RWPE2 (cell line): ENCODE results near the gene KLHL6.
A peak's percentile ranks its signal among the peaks of the same experiment; 100 is the strongest.

ENCODE experiments used
- ATAC-seq: fragments of 200-7000 bp; cut with Tn5 transposase; 3 replicates; pipeline ENCODE4 v1.9.1; 2021; ENCODE audit warnings: low read depth
- DNase-seq: peaks from one replicate; pipeline ENCODE4 v3.0.0-alpha.2; 2020; ENCODE audit warnings: low spot score
- H3K27ac ChIP-seq: fragments of 450-650 bp; 2 replicates; pipeline ENCODE4 v1.5.1; 2017; ENCODE audit warnings: mild to moderate bottlenecking; ENCODE audit not compliant: poor library complexity, severe bottlenecking
- H3K27me3 ChIP-seq: fragments of 250-450 bp; sonication (Bioruptor Pico); 2 replicates; pipeline ENCODE4 v1.5.1; 2021; ENCODE audit warnings: mild to moderate bottlenecking, moderate library complexity; ENCODE audit not compliant: insufficient read depth, poor library complexity, severe bottlenecking
- H3K36me3 ChIP-seq: fragments of 250-450 bp; sonication (Bioruptor Pico); 2 replicates; pipeline ENCODE4 v1.5.1; 2020; ENCODE audit warnings: low read depth, mild to moderate bottlenecking, moderate library complexity
- H3K4me1 ChIP-seq: fragments of 250-450 bp; sonication (Bioruptor Pico); 2 replicates; pipeline ENCODE4 v1.5.1; 2021; ENCODE audit warnings: mild to moderate bottlenecking, moderate library complexity; ENCODE audit not compliant: insufficient read depth, poor library complexity, severe bottlenecking
- H3K4me3 ChIP-seq: fragments of 250-450 bp; sonication (Bioruptor Pico); 2 replicates; pipeline ENCODE4 v1.5.1; 2021; ENCODE audit warnings: mild to moderate bottlenecking, moderate library complexity; ENCODE audit not compliant: severe bottlenecking
- H3K9me3 ChIP-seq: fragments of 250-450 bp; sonication (Bioruptor Pico); 2 replicates; pipeline ENCODE4 v1.5.1; 2021; ENCODE audit warnings: mild to moderate bottlenecking, moderate library complexity; ENCODE audit not compliant: severe bottlenecking
- CTCF ChIP-seq: fragments of 450-650 bp; IDR thresholded peaks from one replicate; pipeline ENCODE4 v1.5.1; 2017; ENCODE audit warnings: mild to moderate bottlenecking, moderate library complexity; ENCODE audit not compliant: poor library complexity, severe bottlenecking

Gene KLHL6

DNA sequence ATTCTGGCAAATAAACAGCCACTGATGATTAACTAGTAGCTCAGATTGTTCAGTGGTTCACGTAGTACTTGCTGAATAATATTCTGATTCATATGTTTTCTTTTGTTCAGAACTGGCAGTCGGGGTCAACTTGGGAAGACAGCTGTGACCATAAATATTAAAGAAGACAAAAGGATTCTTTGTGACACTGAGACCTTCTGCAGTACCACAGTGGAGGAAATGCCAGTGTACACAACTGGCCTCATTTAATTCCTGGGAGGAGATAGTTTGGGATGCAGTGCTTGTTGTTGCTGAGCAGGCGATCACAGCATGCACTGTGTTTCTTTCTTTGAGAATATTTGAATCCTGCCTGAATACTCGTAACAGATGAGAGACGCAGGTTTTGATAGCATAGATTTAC lies 100.4 kb downstream of the KLHL6 start:
- H3K36me3 ChIP-seq: peaks cover 3% of the 10 kb centered on the region; the same call in 1 of the 2 replicates
- no peak for TF ChIP-seq CTCF
- no peak overlapping the region for H3K4me3 ChIP-seq
- no peaks in the 10 kb centered on the region for H3K9me3 ChIP-seq
- peak; percentile 58 for ATAC-seq
- H3K27ac ChIP-seq: peak overlapping the region; percentile 8
- no peak for DNase-seq
- no peaks in the 10 kb centered on the region for H3K27me3 ChIP-seq
- H3K4me1 ChIP-seq: peaks cover 3% of the 10 kb centered on the region

DNA sequence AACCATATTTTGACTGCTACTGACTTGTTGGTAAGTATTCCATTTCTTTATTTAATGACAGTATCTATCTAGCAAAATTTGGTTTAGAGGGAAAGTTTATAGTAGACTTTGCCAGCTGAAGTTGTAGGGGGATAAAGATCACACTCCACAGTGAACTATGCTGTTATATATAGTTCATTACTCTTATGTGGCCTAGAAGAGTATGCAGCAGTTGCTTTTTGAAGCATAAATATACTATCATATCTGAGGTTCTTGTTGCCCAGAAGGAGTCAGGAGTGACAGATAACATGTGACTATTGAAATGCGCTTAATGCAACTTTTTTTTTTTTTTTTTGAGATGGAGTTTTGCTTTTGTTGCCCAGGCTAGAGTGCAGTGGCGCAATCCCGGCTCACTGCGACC lies 101.4 kb downstream of the KLHL6 start:
- no peak overlapping the region for H3K4me3 ChIP-seq
- DNase-seq (no peak), ATAC-seq (no peak)
- no peaks in the 10 kb centered on the region for H3K9me3 ChIP-seq
- peaks cover 3% of the 10 kb centered on the region for H3K4me1 ChIP-seq
- no peak overlapping the region for H3K27ac ChIP-seq
- no peaks in the 10 kb centered on the region for H3K27me3 ChIP-seq
- peaks cover 3% of the 10 kb centered on the region; the same call in 1 of the 2 replicates for H3K36me3 ChIP-seq
- no peak for TF ChIP-seq CTCF

DNA sequence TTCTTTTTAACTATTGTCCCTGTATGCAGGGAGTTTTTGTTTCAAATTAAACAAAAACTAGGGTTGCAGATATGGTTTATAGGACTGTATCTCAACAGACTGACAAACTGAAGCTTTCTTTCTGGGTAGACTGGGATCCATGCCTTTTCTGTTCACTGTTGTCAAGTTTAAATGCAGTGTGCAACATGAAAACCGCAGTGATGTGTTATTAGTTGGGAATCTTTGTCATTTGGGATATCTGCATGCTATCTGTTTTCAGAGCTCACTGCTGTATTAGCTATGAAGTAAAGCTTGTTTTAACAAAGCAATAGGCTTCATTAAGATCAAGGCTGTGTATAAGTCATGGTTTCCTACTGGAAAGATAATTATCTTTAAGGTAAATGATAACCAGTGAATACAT lies 105.7 kb downstream of the KLHL6 start:
- Histone ChIP-seq H3K27me3 (no peaks in the 10 kb centered on the region), H3K36me3 (no peaks in the 10 kb centered on the region), H3K27ac (no peak overlapping the region), H3K4me1 (peaks cover 1% of the 10 kb centered on the region), H3K4me3 (no peak overlapping the region), H3K9me3 (no peaks in the 10 kb centered on the region)
- no peak for TF ChIP-seq CTCF
- DNase-seq (no peak), ATAC-seq (no peak)

- Histone ChIP-seq H3K4me3 (no peak overlapping the region), H3K27me3 (no peaks in the 10 kb centered on the region), H3K4me1 (no peaks in the 10 kb centered on the region), H3K9me3 (no peaks in the 10 kb centered on the region), H3K36me3 (no peaks in the 10 kb centered on the region), H3K27ac (no peak overlapping the region)
- TF ChIP-seq CTCF: no peak
- ATAC-seq: no peak; the same call in 2 of the 3 replicates
- DNase-seq: no peak
Observed at GRCh38 chr3:183449391-183449790, 106.1 kb downstream of the KLHL6 start.

DNA sequence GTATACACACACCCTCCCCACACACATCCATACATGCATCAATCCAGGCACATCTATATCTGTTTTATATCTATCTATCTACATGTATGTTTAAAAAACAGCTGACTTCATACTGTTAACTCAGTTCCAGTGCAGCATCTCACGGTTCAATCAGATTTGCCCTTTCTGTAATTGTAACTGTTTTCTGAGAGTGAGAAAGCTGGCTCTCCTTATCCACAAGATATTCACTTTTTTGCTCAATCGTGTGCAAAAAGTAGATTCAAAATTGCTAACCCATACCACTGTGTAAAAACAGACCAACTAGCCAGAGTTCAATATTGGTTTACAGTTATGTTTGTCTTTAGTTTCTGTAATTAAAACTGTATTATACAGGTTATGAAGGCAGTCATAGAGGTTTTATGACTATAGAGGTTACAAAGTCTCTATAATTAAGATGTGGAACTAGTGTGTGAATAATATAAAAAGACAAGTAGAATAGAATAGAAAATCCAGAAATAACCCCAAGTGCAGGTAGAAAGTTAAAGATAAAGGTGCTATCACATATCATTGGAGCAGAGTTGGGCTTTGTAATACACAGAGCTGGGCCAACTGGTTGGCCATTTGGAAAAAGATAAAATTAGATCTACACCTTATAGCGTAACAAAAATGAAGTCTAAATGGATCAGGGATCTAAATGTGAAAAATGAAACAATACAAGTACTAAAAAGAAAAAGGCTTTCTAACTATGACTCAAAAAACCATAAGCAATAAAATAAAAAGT lies 107.0 kb downstream of the KLHL6 start:
- no peak overlapping the region for H3K27ac ChIP-seq
- no peaks in the 10 kb centered on the region for H3K27me3 ChIP-seq
- TF ChIP-seq CTCF: no peak
- H3K4me1 ChIP-seq: no peaks in the 10 kb centered on the region
- no peaks in the 10 kb centered on the region for H3K36me3 ChIP-seq
- peaks cover 1% of the 10 kb centered on the region for H3K9me3 ChIP-seq
- ATAC-seq (no peak), DNase-seq (no peak)
- peak overlapping the region; percentile 50 for H3K4me3 ChIP-seq
